Measurements from ENCODE around the gene PGM1. TPM values are rescaled to one million over a fixed set of nuclear protein-coding genes. Genes with fewer than 3 reads are reported as not detected.

The PGM1 gene
- total RNA-seq, 1 experiment from 2014 or later: 124 TPM

DNA sequence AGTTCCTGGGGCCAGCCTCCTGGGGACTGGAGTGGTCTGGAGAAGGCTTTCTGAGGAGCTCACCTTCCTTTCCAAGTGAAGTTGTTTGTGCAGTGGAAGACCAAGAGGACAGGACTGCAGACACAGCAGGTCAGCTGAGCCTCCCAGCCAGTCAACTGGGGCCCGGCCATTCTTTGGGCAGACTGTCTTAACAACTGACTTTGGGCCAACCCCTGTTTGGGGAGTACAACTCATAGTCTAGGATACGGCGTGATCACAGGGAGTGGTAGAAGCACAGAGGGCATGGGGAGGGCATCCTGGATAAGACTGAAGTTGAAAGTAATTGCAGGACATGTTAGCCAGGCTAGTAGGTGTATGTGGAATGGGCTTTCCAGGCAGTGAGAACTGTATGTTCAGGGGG is 50.3 kb downstream of the PGM1 start:
- no peaks in the 10 kb centered on the region for H3K4me1 ChIP-seq (ENCODE audit: insufficient read depth, low read length)
- no peaks in the 10 kb centered on the region for H3K9me2 ChIP-seq (replicated peaks; ENCODE audit: low read length)
- no TSS peak for BruUV-seq (replicated peaks)
- intact Hi-C loops (cut with micrococcal nuclease): no loop called here
- no peak overlapping the region for H3K9ac ChIP-seq (ENCODE audit: low read length)
- H2AFZ ChIP-seq (ENCODE audit: low read length): no peak overlapping the region
- no peaks in the 10 kb centered on the region for H3K9me3 ChIP-seq (ENCODE audit: low read length)
- no peaks in the 10 kb centered on the region for H3K27me3 ChIP-seq (ENCODE audit: low read length)
- H3K79me2 ChIP-seq (ENCODE audit: low read length): no peaks in the 10 kb centered on the region
- H3K27ac ChIP-seq (ENCODE audit: low read length): no peak overlapping the region
- H3K36me3 ChIP-seq (ENCODE audit: low read depth, low read length): peaks cover 42% of the 10 kb centered on the region
- TF ChIP-seq EZH2phosphoT487 (IDR thresholded peaks at IDR 0.05; ENCODE audit: borderline replicate concordance, low read length): no peak
- TF ChIP-seq, protein P1, sequence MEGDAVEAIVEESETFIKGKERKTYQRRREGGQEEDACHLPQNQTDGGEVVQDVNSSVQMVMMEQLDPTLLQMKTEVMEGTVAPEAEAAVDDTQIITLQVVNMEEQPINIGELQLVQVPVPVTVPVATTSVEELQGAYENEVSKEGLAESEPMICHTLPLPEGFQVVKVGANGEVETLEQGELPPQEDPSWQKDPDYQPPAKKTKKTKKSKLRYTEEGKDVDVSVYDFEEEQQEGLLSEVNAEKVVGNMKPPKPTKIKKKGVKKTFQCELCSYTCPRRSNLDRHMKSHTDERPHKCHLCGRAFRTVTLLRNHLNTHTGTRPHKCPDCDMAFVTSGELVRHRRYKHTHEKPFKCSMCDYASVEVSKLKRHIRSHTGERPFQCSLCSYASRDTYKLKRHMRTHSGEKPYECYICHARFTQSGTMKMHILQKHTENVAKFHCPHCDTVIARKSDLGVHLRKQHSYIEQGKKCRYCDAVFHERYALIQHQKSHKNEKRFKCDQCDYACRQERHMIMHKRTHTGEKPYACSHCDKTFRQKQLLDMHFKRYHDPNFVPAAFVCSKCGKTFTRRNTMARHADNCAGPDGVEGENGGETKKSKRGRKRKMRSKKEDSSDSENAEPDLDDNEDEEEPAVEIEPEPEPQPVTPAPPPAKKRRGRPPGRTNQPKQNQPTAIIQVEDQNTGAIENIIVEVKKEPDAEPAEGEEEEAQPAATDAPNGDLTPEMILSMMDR (conservative IDR thresholded peaks at IDR 0.05; ENCODE audit: low read depth, low read length): no peak
- no peak for TF ChIP-seq EZH2 (IDR thresholded peaks at IDR 0.05; ENCODE audit: low read length, unreplicated experiment)
- POLR2A ChIA-PET (ENCODE audit: unreplicated experiment): no interaction called here
- no peak overlapping the region for H3K4me2 ChIP-seq (ENCODE audit: low read length)
- DNase-seq: no peak
- ATAC-seq: no peak
- H3F3A ChIP-seq (ENCODE audit: low read length, unreplicated experiment): no peaks in the 10 kb centered on the region
- no peaks in the 10 kb centered on the region for H4K20me1 ChIP-seq (ENCODE audit: low read length)
- CTCF ChIA-PET: no interaction called here
- H3K4me3 ChIP-seq (ENCODE audit: low read length): no peak overlapping the region

DNA sequence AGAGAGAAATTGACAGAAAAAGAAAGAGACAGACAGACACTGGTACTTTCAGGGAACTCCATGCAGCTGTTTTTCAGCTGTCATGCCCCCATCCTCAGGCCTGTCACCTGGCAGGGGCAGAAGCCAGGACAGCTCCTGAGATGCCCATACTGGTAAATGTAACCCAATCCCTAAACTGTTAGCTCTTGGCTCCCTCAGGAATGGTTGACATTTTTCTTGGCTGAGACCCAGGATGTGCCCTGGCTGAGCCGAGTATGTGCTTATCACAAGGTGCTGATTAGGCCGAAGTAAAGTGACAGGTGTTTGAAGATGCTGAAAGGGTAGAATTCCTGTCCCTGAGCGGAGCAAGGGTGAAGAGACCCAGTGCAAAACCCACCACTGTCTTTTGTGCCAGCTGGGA is 50.7 kb downstream of the PGM1 start:
- TF ChIP-seq, protein P1 (conservative IDR thresholded peaks at IDR 0.05; ENCODE audit: low read depth, low read length): no peak
- TF ChIP-seq EZH2phosphoT487 (IDR thresholded peaks at IDR 0.05; ENCODE audit: borderline replicate concordance, low read length): no peak
- TF ChIP-seq EZH2 (IDR thresholded peaks at IDR 0.05; ENCODE audit: low read length, unreplicated experiment): no peak
- H3K79me2 ChIP-seq (ENCODE audit: low read length): no peaks in the 10 kb centered on the region
- no peaks in the 10 kb centered on the region for H3K27me3 ChIP-seq (ENCODE audit: low read length)
- no peak for ATAC-seq
- POLR2A ChIA-PET (ENCODE audit: unreplicated experiment): no interaction called here
- no peak overlapping the region for H3K4me3 ChIP-seq (ENCODE audit: low read length)
- no peak overlapping the region for H3K9ac ChIP-seq (ENCODE audit: low read length)
- H4K20me1 ChIP-seq (ENCODE audit: low read length): no peaks in the 10 kb centered on the region
- H3K9me3 ChIP-seq (ENCODE audit: low read length): no peaks in the 10 kb centered on the region
- no peak overlapping the region for H3K4me2 ChIP-seq (ENCODE audit: low read length)
- no TSS peak for BruUV-seq (replicated peaks)
- H3K4me1 ChIP-seq (ENCODE audit: insufficient read depth, low read length): no peaks in the 10 kb centered on the region
- H3F3A ChIP-seq (ENCODE audit: low read length, unreplicated experiment): no peaks in the 10 kb centered on the region
- DNase-seq: no peak
- H3K27ac ChIP-seq (ENCODE audit: low read length): no peak overlapping the region
- peaks cover 41% of the 10 kb centered on the region for H3K36me3 ChIP-seq (ENCODE audit: low read depth, low read length)
- CTCF ChIA-PET: no interaction called here
- H2AFZ ChIP-seq (ENCODE audit: low read length): no peak overlapping the region
- intact Hi-C loops (cut with micrococcal nuclease): no loop called here
- H3K9me2 ChIP-seq (replicated peaks; ENCODE audit: low read length): no peaks in the 10 kb centered on the region

- ChIA-PET POLR2A (ENCODE audit: unreplicated experiment) (no interaction called here), CTCF (no interaction called here)
- H3K36me3 ChIP-seq (ENCODE audit: low read depth, low read length): peaks cover 45% of the 10 kb centered on the region
- intact Hi-C loops (cut with micrococcal nuclease): no loop called here
- no peaks in the 10 kb centered on the region for H3K9me3 ChIP-seq (ENCODE audit: low read length)
- no peaks in the 10 kb centered on the region for H3K27me3 ChIP-seq (ENCODE audit: low read length)
- ATAC-seq: no peak
- H3K4me3 ChIP-seq (ENCODE audit: low read length): no peak overlapping the region
- H3K4me2 ChIP-seq (ENCODE audit: low read length): no peak overlapping the region
- H3K4me1 ChIP-seq (ENCODE audit: insufficient read depth, low read length): no peaks in the 10 kb centered on the region
- H3K9me2 ChIP-seq (replicated peaks; ENCODE audit: low read length): no peaks in the 10 kb centered on the region
- TF ChIP-seq EZH2 (IDR thresholded peaks at IDR 0.05; ENCODE audit: low read length, unreplicated experiment) (no peak), EZH2phosphoT487 (IDR thresholded peaks at IDR 0.05; ENCODE audit: borderline replicate concordance, low read length) (no peak)
- TF ChIP-seq, protein P1 (conservative IDR thresholded peaks at IDR 0.05; ENCODE audit: low read depth, low read length): no peak
- BruUV-seq (replicated peaks): no TSS peak
- no peak for DNase-seq
- H3F3A ChIP-seq (ENCODE audit: low read length, unreplicated experiment): no peaks in the 10 kb centered on the region
- no peak overlapping the region for H3K9ac ChIP-seq (ENCODE audit: low read length)
- H4K20me1 ChIP-seq (ENCODE audit: low read length): no peaks in the 10 kb centered on the region
- no peak overlapping the region for H3K27ac ChIP-seq (ENCODE audit: low read length)
- H2AFZ ChIP-seq (ENCODE audit: low read length): no peak overlapping the region
- no peaks in the 10 kb centered on the region for H3K79me2 ChIP-seq (ENCODE audit: low read length)
Measured at GRCh38 chr1:63645317-63645716, 52.1 kb downstream of the PGM1 start.

Data from PC-3 (cell line).